SK-N-MC (cell line): ENCODE data around the gene KRTAP10-5.
"Not testable (repeated sequence)": the region's sequence is repeated elsewhere in the genome, so short reads cannot be mapped to it uniquely, and the experiment has no call there.

Source experiments
- DNase-seq: peaks from one replicate; pipeline ENCODE4 v3.0.0-alpha.2; 2011; ENCODE audit warnings: low read depth, low spot score
- H3K27ac ChIP-seq: fragments of 200-600 bp; sonication (generic); 2 replicates; pipeline ENCODE4 v1.5.1; 2016; ENCODE audit warnings: mixed run types
- H3K36me3 ChIP-seq: fragments of 200-600 bp; sonication (generic); 2 replicates; pipeline ENCODE4 v1.6.1; 2017; ENCODE audit warnings: antibody characterized with exemption, low read length, mixed read lengths; ENCODE audit not compliant: insufficient read depth
- H3K4me3 ChIP-seq: fragments of 200-600 bp; sonication (generic); 2 replicates; pipeline ENCODE4 v1.5.1; 2016
- H3K9ac ChIP-seq: fragments of 200-600 bp; sonication (generic); 2 replicates; pipeline ENCODE4 v1.8.0; 2017; ENCODE audit warnings: mixed run types, mixed read lengths; ENCODE audit not compliant: insufficient read length
- H3K9me3 ChIP-seq: fragments of 200-600 bp; sonication (generic); 2 replicates; pipeline ENCODE4 v1.6.1; 2017; ENCODE audit warnings: low read depth, mild to moderate bottlenecking, antibody characterized with exemption, low read length, moderate library complexity, mixed read lengths
- EZH2 ChIP-seq: fragments of 200-600 bp; sonication (generic); IDR thresholded peaks from one replicate; pipeline ENCODE4 v1.6.1; 2017; ENCODE audit warnings: antibody characterized with exemption
- FOXP2 ChIP-seq: optimal IDR thresholded peaks from 2 replicates; pipeline ENCODE3; 2011; ENCODE audit warnings: mild to moderate bottlenecking, moderate library complexity; ENCODE audit not compliant: insufficient read depth; ENCODE audit errors: extremely low read length, control extremely low read depth
- POLR2AphosphoS5 ChIP-seq: IDR thresholded peaks from 2 replicates; pipeline ENCODE4 v1.6.1; 2012; ENCODE audit warnings: mild to moderate bottlenecking, low read depth, low read length, borderline replicate concordance

KRTAP10-5 gene

DNA sequence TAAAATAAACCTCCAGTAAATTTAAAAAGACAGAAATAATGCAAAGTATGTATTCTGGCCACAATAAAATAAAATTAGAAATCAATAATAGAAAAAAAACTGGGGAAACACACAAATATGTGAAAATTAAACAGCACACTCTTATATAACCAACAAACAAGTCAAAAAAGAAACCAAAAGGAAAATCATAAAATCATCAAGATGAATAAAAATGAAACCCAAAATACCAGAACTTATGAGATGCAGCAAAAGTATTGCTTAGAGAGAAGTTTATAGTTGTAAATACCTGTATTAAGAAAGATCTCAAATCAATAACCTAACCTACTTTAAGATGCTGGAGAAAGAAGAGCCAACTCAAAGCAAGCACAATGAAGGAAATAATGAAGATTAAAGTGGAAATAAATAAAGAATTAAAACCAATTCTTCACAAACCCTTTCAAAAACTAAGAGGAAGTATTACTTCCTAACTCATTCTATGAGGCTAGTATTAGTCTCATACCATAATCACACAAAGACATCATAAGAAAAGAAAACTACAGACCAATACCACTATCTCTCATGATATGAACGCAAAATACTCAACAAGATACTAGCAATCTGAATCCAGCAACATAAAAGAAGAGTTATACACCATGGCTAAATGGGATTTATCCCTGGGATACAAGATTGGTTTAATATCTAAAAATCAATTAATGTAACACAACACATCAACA is 15.4 kb downstream of the KRTAP10-5 start:
- TF ChIP-seq POLR2AphosphoS5 (no peak), EZH2 (no peak), FOXP2 (no peak)
- Histone ChIP-seq H3K27ac (no peak overlapping the region), H3K4me3 (no peak overlapping the region), H3K9me3 (peaks cover 8% of the 10 kb centered on the region; the same call in 1 of the 2 replicates), H3K36me3 (peaks cover 37% of the 10 kb centered on the region), H3K9ac (no peak overlapping the region)
- no peak for DNase-seq

DNA sequence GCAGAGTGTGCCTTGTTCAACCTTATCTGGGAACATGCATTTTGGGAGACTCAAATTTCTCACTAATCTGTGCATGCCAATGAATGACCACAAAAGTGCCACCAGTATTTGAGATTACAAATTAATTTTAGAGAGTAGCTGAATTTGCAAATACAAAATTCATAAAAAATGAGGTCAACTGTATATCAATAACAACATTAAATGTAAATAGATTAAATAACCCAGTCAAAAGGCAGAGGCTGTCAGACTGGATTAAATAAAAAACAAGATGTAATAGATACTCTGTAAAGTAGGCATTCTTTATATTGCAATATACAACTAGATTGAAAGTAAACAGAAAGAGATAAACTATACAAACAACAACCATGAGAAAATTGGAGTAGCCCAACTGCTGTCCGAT is 16.3 kb downstream of the KRTAP10-5 start:
- Histone ChIP-seq H3K9me3 (peaks cover 8% of the 10 kb centered on the region; the same call in 1 of the 2 replicates), H3K4me3 (no peak overlapping the region), H3K36me3 (peaks cover 37% of the 10 kb centered on the region), H3K27ac (no peak overlapping the region), H3K9ac (no peak overlapping the region)
- TF ChIP-seq POLR2AphosphoS5 = no peak
- no peak for TF ChIP-seq EZH2
- no peak for TF ChIP-seq FOXP2
- DNase-seq = no peak

DNA sequence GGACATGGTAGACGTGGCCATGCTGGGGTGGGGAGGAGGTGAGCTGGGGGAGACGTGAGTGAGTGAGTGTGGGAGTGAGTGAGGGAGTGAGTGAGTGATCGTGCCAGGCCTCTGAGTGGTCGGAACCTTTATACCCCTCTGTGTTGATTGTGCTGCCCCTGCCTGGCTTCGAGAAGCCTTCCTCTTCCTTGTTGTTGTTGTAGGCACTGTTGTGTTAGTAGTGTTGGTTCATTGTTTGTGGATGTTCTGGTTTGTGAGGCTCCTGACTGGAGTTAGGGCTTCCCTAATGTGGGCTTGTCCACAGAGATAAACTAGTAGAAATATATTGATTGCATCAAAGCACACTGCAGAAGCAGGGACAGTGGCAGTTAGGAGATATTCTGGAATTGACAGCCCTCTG is 21.7 kb downstream of the KRTAP10-5 start, which contains the start of gene KRTAP10-3:
Gene KRTAP10-3 (minus strand): TSS at position 101 of the 400 bp plus-strand sequence. CDS start 80 bp downstream, at position 21.
- no peak for DNase-seq
- Histone ChIP-seq H3K9me3 (peaks cover 3% of the 10 kb centered on the region; the same call in 1 of the 2 replicates), H3K27ac (no peak within 1 kb of the TSS), H3K9ac (no peak within 1 kb of the TSS), H3K4me3 (no peak within 1 kb of the TSS), H3K36me3 (peaks cover 9% of the 10 kb centered on the region)
- TF ChIP-seq FOXP2 = no peak
- no peak for TF ChIP-seq EZH2
- TF ChIP-seq POLR2AphosphoS5 = no peak

DNA sequence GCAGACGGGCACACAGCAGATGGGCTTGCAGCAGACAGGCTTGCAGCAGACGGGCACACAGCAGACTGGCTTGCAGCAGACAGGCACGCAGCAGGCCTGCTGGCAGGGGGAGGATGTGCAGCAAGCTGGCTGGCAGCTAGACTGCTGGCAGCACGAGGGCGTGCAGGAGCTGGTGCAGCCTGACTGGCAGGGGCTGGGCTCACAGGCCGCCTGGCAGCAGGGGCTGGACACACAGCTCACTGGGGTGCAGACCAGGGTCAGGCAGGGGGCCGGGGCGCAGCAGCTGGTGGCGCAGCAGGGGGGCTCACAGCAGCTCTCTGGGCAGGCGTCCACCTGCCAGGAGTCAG is 22.1 kb downstream of the KRTAP10-5 start:
- H3K9me3 ChIP-seq, H3K27ac ChIP-seq: not testable (repeated sequence)

DNA sequence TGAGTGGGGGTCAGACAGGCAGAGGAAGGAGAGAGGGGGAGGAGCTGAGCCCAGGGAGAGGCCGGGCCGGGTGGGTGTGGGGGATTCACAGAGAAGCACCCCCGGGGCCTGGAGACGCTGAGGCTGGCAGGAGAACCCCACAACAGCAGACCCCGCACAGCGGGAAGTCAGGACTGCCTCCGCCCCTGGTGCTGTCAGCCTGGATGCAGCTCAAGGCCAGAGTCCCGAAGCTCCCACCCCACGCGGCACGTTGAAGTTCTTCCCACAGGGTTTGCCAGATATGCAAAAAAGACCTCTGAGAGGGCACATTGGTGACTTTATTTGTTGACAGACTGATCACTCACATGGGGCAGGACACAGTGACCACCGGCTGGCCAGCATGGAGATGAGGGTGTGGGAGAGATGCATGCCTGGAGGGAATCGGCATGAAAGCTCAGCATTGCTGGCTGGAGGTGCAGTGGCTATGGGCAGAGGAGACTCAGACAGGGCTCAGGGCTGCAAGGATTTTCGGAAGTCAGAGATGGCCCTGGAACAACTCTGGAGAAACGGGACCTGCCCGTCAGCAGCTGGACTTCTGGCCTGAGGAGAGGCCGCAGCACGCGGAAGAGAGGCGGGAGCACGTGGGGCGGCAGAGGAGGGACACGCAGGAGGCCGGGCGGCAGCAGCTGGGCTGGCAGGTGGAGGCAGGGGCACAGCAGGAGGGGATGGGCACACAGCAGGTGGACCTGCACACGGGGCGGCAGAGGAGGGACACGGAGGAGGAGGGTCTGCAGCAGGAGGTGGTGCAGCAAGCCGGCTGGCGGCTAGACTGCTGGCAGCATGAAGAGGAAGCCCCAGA is 22.7 kb downstream of the KRTAP10-5 start:
- no peak for TF ChIP-seq EZH2
- TF ChIP-seq POLR2AphosphoS5 = no peak
- no peak for TF ChIP-seq FOXP2
- Histone ChIP-seq H3K4me3 (no peak overlapping the region), H3K9ac (no peak overlapping the region), H3K36me3 (0 out of 2 replicates have a peak, but pooled peaks cover 2% of the 10 kb centered on the region), H3K9me3 (peaks cover 2% of the 10 kb centered on the region; the same call in 1 of the 2 replicates), H3K27ac (no peak overlapping the region)
- no peak for DNase-seq

More for the DNA sequence above, 22.1 kb downstream of the KRTAP10-5 start:
- H3K4me3 ChIP-seq, H3K9ac ChIP-seq, DNase-seq, H3K36me3 ChIP-seq: not testable (repeated sequence)

DNA sequence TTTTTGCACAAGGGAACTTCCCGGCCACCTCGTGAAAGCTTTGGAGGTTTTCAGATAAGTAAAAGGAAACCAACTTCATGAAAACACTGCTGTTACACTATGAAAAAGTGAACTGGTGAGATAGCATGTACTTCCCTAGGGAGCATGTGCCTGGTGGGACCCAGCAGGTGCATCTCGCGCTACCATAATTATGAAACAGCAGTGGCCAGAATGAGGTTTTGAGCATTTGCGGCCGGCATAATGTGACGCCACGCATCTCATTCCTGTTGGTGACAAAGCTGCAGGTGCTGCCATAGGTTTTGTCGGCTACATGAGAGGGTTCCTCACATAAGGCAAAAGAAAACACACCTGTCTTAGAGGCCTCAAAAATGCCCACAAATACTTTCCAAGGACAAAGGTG is 23.5 kb downstream of the KRTAP10-5 start:
- DNase-seq = no peak
- Histone ChIP-seq H3K9me3 (no peaks in the 10 kb centered on the region), H3K36me3 (no peaks in the 10 kb centered on the region), H3K9ac (no peak overlapping the region), H3K27ac (no peak overlapping the region), H3K4me3 (no peak overlapping the region)
- TF ChIP-seq FOXP2 (no peak), POLR2AphosphoS5 (no peak), EZH2 (no peak)

DNA sequence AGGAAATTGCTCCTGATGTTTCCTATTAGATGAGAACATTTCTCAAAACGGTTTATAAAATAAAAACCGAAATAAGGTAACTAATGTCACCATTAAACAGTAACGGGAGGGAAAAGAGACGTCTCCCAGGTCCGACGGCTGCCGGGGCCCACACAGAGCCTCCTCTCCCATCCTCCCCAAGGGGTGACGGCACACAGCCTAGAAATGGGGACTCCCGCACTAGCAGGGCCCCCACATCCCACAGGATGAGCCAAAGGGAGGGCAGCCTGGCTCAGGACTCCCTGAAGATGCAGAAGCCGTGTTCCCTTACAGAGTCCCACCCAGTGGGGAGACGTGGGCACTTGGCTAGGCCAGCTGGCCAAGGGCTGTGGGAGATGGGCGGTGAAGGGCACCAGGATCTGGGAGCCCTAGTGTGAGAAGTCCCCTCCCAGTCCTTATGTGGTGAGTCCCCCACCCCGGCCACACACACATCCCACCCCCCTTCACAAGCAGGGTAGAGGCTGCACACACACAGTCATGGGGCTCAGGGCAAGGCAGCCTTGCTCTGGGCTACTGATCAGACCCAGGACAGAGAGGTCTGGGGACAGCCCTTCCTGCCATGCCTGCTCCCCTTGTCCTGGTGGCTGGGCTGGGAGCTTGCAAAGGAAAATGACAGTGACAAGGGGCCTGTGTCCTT is 25.1 kb downstream of the KRTAP10-5 start:
- no peak overlapping the region for H3K27ac ChIP-seq
- no peak overlapping the region for H3K4me3 ChIP-seq
- H3K9ac ChIP-seq = no peak overlapping the region
- H3K9me3 ChIP-seq = no peaks in the 10 kb centered on the region
- TF ChIP-seq EZH2 = no peak
- no peak for TF ChIP-seq POLR2AphosphoS5
- TF ChIP-seq FOXP2 = no peak
- no peaks in the 10 kb centered on the region for H3K36me3 ChIP-seq
- DNase-seq = no peak

DNA sequence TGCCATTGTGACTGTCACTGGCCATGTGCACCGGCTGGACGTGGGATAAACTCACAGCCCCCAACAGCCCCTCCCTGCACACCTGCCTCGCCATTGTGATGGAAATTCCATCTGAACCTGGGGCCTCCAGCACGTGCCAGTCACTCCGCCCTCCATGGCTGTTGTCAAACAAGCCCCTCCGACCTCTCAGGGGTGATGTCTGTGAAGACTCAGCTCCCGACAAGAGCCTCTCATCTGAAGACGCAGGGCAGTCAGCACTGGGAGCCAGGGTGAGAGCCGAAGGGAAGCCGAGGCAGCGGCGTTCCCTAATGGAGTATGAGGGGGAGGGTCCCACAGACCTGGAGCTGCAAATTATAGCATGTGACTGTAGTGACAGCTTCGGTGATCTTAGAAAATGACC is 27.7 kb downstream of the KRTAP10-5 start:
- Histone ChIP-seq H3K9ac (no peak overlapping the region), H3K36me3 (no peaks in the 10 kb centered on the region), H3K27ac (no peak overlapping the region), H3K9me3 (no peaks in the 10 kb centered on the region), H3K4me3 (no peak overlapping the region)
- DNase-seq = no peak
- no peak for TF ChIP-seq EZH2
- TF ChIP-seq POLR2AphosphoS5 = no peak
- TF ChIP-seq FOXP2 = no peak
